GM04503 (cell line): Measurements from ENCODE around the gene TRIP10.
"Not testable (repeated sequence)": the region's sequence is repeated elsewhere in the genome, so short reads cannot be mapped to it uniquely, and the experiment has no call there.

Source experiments
- DNase-seq: peaks from one replicate; pipeline ENCODE4 v3.0.0-alpha.2; 2012; ENCODE audit warnings: low read depth

The TRIP10 gene

GRCh38 chr19:6768236-6768785, 28.8 kb downstream of the TRIP10 start:
- no peak for DNase-seq

- DNase-seq: no peak
Measured at GRCh38 chr19:6769006-6769619, 29.6 kb downstream of the TRIP10 start.

GRCh38 chr19:6771648-6772027, 32.2 kb downstream of the TRIP10 start:
- not testable (repeated sequence) for DNase-seq

- DNase-seq: no peak
Measured at GRCh38 chr19:6772028-6772865, 32.8 kb downstream of the TRIP10 start, which contains the start of gene VAV1. VAV1 (plus strand) TSS chr19:6772708; CDS start chr19:6772808, 100 bp downstream.

- DNase-seq: no peak
Measured at GRCh38 chr19:6772866-6773322, 33.4 kb downstream of the TRIP10 start.

- DNase-seq: no peak
Measured at GRCh38 chr19:6773323-6773931, 33.9 kb downstream of the TRIP10 start.

- no peak for DNase-seq
Measured at GRCh38 chr19:6774821-6775707, 35.6 kb downstream of the TRIP10 start.

- DNase-seq: not testable (repeated sequence)
Measured at GRCh38 chr19:6776045-6776444, 36.6 kb downstream of the TRIP10 start.

- no peak for DNase-seq
Measured at GRCh38 chr19:6776999-6777398, 37.5 kb downstream of the TRIP10 start.

GRCh38 chr19:6777434-6777833, 38.0 kb downstream of the TRIP10 start:
- no peak for DNase-seq

- no peak for DNase-seq
Measured at GRCh38 chr19:6778386-6778785, 38.9 kb downstream of the TRIP10 start.

GRCh38 chr19:6779206-6779605, 39.7 kb downstream of the TRIP10 start:
- no peak for DNase-seq

- DNase-seq: no peak
Measured at GRCh38 chr19:6787393-6787792, 47.9 kb downstream of the TRIP10 start.

- no peak for DNase-seq
Measured at GRCh38 chr19:6788896-6789295, 49.4 kb downstream of the TRIP10 start.

- no peak for DNase-seq
Measured at GRCh38 chr19:6790194-6791128, 51.0 kb downstream of the TRIP10 start.

- no peak for DNase-seq
Measured at GRCh38 chr19:6791237-6791636, 51.8 kb downstream of the TRIP10 start.

GRCh38 chr19:6793411-6793810, 53.9 kb downstream of the TRIP10 start:
- no peak for DNase-seq

GRCh38 chr19:6793973-6794372, 54.5 kb downstream of the TRIP10 start:
- no peak for DNase-seq

- DNase-seq: no peak
Measured at GRCh38 chr19:6794686-6795431, 55.4 kb downstream of the TRIP10 start.

GRCh38 chr19:6796278-6796677, 56.8 kb downstream of the TRIP10 start:
- no peak for DNase-seq
